Sigmoid colon (tissue), 4 donors: ENCODE results near the gene CENPE.

Source experiments
- POLR2AphosphoS5 ChIP-seq, 4 donors: sonication (generic); formaldehyde crosslinking; IDR thresholded peaks; one replicate each; pipeline ENCODE4 v1.6.1; 2017; ENCODE audit warnings: antibody characterized with exemption in 4 of 4
- TF ChIP-seq, protein P1 (sequence below), 4 experiments: fragments of 450-650 bp in 3 of 4; fragments of 200-600 bp in 1 of 4; IDR thresholded peaks; one replicate each; pipeline ENCODE4 v1.5.1; 2016 to 2019; ENCODE audit warnings: antibody characterized with exemption in 4 of 4, mild to moderate bottlenecking in 3 of 4, moderate library complexity in 2 of 4

DNA sequence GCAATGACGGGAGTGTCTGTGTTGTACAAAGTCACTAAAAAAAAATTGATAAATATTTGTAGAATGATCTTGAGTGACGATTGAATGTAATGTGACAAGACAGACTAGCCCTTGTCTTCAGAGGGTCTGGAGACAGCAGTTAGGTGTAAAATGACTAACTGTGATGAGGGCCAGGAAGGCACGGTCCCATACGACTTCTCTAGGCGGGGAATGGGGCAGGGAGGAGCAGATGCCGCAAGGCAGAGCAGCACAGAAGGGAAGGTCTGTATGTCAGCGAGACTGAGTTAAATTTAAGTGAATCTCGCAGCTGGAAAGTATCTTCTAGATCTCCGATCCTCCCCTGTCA, 405 bp downstream of the CENPE start:
- TF ChIP-seq, protein P1, sequence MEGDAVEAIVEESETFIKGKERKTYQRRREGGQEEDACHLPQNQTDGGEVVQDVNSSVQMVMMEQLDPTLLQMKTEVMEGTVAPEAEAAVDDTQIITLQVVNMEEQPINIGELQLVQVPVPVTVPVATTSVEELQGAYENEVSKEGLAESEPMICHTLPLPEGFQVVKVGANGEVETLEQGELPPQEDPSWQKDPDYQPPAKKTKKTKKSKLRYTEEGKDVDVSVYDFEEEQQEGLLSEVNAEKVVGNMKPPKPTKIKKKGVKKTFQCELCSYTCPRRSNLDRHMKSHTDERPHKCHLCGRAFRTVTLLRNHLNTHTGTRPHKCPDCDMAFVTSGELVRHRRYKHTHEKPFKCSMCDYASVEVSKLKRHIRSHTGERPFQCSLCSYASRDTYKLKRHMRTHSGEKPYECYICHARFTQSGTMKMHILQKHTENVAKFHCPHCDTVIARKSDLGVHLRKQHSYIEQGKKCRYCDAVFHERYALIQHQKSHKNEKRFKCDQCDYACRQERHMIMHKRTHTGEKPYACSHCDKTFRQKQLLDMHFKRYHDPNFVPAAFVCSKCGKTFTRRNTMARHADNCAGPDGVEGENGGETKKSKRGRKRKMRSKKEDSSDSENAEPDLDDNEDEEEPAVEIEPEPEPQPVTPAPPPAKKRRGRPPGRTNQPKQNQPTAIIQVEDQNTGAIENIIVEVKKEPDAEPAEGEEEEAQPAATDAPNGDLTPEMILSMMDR (IDR thresholded peaks at IDR 0.05) = no peak
- no peak for TF ChIP-seq POLR2AphosphoS5 (IDR thresholded peaks at IDR 0.05)
